Esophagus muscularis mucosa (tissue), 4 donors: ENCODE data around the gene ANXA4. TPM values are rescaled to one million over a fixed set of nuclear protein-coding genes. Genes with fewer than 3 reads are reported as not detected.

ENCODE experiments used
- DNase-seq: peaks from one replicate; pipeline ENCODE4 v3.0.0-alpha.2; 2017; ENCODE audit errors: extremely low spot score
- H3K27ac ChIP-seq, 4 donors: fragments of 200-600 bp; sonication (generic); replicated peaks in 1 of 4; 1 replicate in 3 of 4; 2 replicates in 1 of 4; pipeline ENCODE4 v1.5.1; 2016 to 2019; ENCODE audit warnings: mild to moderate bottlenecking in 1 of 4
- H3K27me3 ChIP-seq, 4 donors: fragments of 200-600 bp; sonication (generic); one replicate each; pipeline versions ENCODE4 v1.5.1 to v1.6.0; 2016 to 2019
- H3K36me3 ChIP-seq, 4 donors: fragments of 200-600 bp; sonication (generic); one replicate each; pipeline ENCODE4 v1.5.1; 2016 to 2019
- H3K4me1 ChIP-seq, 4 donors: fragments of 200-600 bp; sonication (generic); one replicate each; pipeline ENCODE4 v1.5.1; 2016 to 2019
- H3K4me3 ChIP-seq, 4 donors: fragments of 200-600 bp; sonication (generic); 1 replicate in 2 of 4; 2 replicates in 2 of 4; pipeline ENCODE4 v1.5.1; 2016 to 2019; ENCODE audit warnings: mild to moderate bottlenecking in 4 of 4, moderate library complexity in 1 of 4
- H3K9me3 ChIP-seq, 4 donors: fragments of 200-600 bp; sonication (generic); 1 replicate in 3 of 4; 2 replicates in 1 of 4; pipeline ENCODE4 v1.5.1; 2016 to 2019
- CTCF ChIP-seq, 3 experiments: fragments of 200-600 bp in 2 of 3; fragments of 450-650 bp in 1 of 3; sonication (generic) in 2 of 3; IDR thresholded peaks; one replicate each; pipeline ENCODE4 v1.5.1; 2017 to 2019; ENCODE audit warnings: antibody characterized with exemption in 3 of 3, mild to moderate bottlenecking in 2 of 3, moderate library complexity in 1 of 3
- EP300 ChIP-seq: sonication (generic); formaldehyde crosslinking; IDR thresholded peaks from one replicate; pipeline ENCODE4 v1.6.1; 2017; ENCODE audit warnings: antibody characterized with exemption
- POLR2A ChIP-seq: fragments of 450-650 bp; IDR thresholded peaks from one replicate; pipeline ENCODE4 v1.6.1; 2017; ENCODE audit warnings: antibody characterized with exemption, moderate library complexity, mild to moderate bottlenecking, low read depth
- POLR2AphosphoS5 ChIP-seq, 2 donors: sonication (generic); formaldehyde crosslinking; IDR thresholded peaks; one replicate each; pipeline ENCODE4 v1.6.1; 2017; ENCODE audit warnings: antibody characterized with exemption in 2 of 2
- WGBS: methylation state at CpG from one replicate; pipeline ENCODE4 v1.1.5; 2018; 5-methylcytosine and 5-hydroxymethylcytosine counted together
- intact Hi-C: fragments of 100-400 bp; cut with DNase I; formaldehyde crosslinking; loops from one replicate; pipeline ENCODE4 v1.15.1; 2023
- total RNA-seq, 4 donors: library from RNA; depleted of rRNA; stranded (reverse); fragments of >200 nt; gene quantifications; one replicate each; pipeline versions ENCODE4 v1.1.0 to v1.2.1, GENCODE V29; 2016

The ANXA4 gene
- total RNA-seq, 4 donors from 2014 or later = 44.9 to 94.8 (median 58.5) TPM

GRCh38 chr2:69789772-69790600 is 48.1 kb downstream of the ANXA4 start:
- Histone ChIP-seq H3K4me1 (peaks cover 8 to 28% (median 23%) of the 10 kb centered on the region in 4 donors), H3K27ac (peak overlapping the region; percentile 62 to 78 (median 72)), H3K27me3 (no peaks in the 10 kb centered on the region), H3K4me3 (peak overlapping the region; percentile 22 to 35 (median 25)), H3K36me3 (peaks cover 0 to 17% (median 7%) of the 10 kb centered on the region in 4 donors), H3K9me3 (no peaks in the 10 kb centered on the region)
- TF ChIP-seq POLR2AphosphoS5 (IDR thresholded peaks at IDR 0.05) = no peak
- no peak for TF ChIP-seq EP300
- TF ChIP-seq CTCF (IDR thresholded peaks at IDR 0.05) = no peak
- TF ChIP-seq POLR2A = no peak
- DNase-seq = no peak
- intact Hi-C loops = no loop called here
- 32% methylated on average over 7 of the region's 7 CpGs for WGBS

GRCh38 chr2:69790601-69790959 is 48.6 kb downstream of the ANXA4 start:
- no peak for DNase-seq
- intact Hi-C loops = no loop called here

GRCh38 chr2:69791045-69791444 is 49.1 kb downstream of the ANXA4 start:
- intact Hi-C loops = no loop called here
- Histone ChIP-seq H3K36me3 (peaks cover 0 to 11% (median 5%) of the 10 kb centered on the region in 4 donors), H3K4me1 (peaks cover 8 to 28% (median 23%) of the 10 kb centered on the region in 4 donors), H3K27me3 (no peaks in the 10 kb centered on the region), H3K9me3 (no peaks in the 10 kb centered on the region), H3K4me3 (no peak overlapping the region), H3K27ac (peak overlapping the region; percentile 62 to 78 (median 72))
- TF ChIP-seq POLR2AphosphoS5 (IDR thresholded peaks at IDR 0.05) (no peak), CTCF (IDR thresholded peaks at IDR 0.05) (no peak), EP300 (no peak), POLR2A (no peak)
- no peak for DNase-seq

More at GRCh38 chr2:69790601-69790959, 48.6 kb downstream of the ANXA4 start:
- Histone ChIP-seq H3K27me3 (no peaks in the 10 kb centered on the region), H3K4me1 (peaks cover 8 to 28% (median 23%) of the 10 kb centered on the region in 4 donors), H3K27ac (peak overlapping the region; percentile 62 to 78 (median 72)), H3K4me3 (peak overlapping the region in 3 of 4 donors; percentile 24 to 35 (median 26)), H3K9me3 (no peaks in the 10 kb centered on the region), H3K36me3 (peaks cover 0 to 16% (median 6%) of the 10 kb centered on the region in 4 donors)
- WGBS = 27% methylated on average over 1 of the region's 1 CpG
- TF ChIP-seq POLR2A (no peak), EP300 (no peak), CTCF (IDR thresholded peaks at IDR 0.05) (no peak), POLR2AphosphoS5 (IDR thresholded peaks at IDR 0.05) (no peak)

GRCh38 chr2:69796174-69796573 is 54.2 kb downstream of the ANXA4 start:
- no peak overlapping the region for H3K27ac ChIP-seq
- WGBS = 88% methylated on average over 1 of the region's 1 CpG

More at GRCh38 chr2:69796174-69796573, 54.2 kb downstream of the ANXA4 start:
- H3K36me3 ChIP-seq = no peaks in the 10 kb centered on the region
- intact Hi-C loops = no loop called here
- peaks cover 5 to 30% (median 24%) of the 10 kb centered on the region in 4 donors for H3K4me1 ChIP-seq
- H3K4me3 ChIP-seq = no peak overlapping the region
- DNase-seq = peak; percentile 86
- H3K9me3 ChIP-seq = no peaks in the 10 kb centered on the region
- TF ChIP-seq POLR2AphosphoS5 (IDR thresholded peaks at IDR 0.05) = no peak
- TF ChIP-seq CTCF (IDR thresholded peaks at IDR 0.05) = no peak
- TF ChIP-seq EP300 = no peak
- TF ChIP-seq POLR2A = no peak
- no peaks in the 10 kb centered on the region for H3K27me3 ChIP-seq
